Measurements from ENCODE around the gene TYW1B.
"Not testable (repeated sequence)": the region's sequence is repeated elsewhere in the genome, so short reads cannot be mapped to it uniquely, and the experiment has no call there.

TYW1B gene

GRCh38 chr7:72625721-72626423 lies 202.1 kb downstream of the TYW1B start:
- DNase-seq (ENCODE audit: low read depth) = not testable (repeated sequence)

GRCh38 chr7:72622532-72622931 lies 205.5 kb downstream of the TYW1B start:
- DNase-seq (ENCODE audit: low read depth) = no peak

GRCh38 chr7:72621761-72622187 lies 206.2 kb downstream of the TYW1B start:
- DNase-seq (ENCODE audit: low read depth) = not testable (repeated sequence)

GRCh38 chr7:72620923-72621322 lies 207.1 kb downstream of the TYW1B start:
- not testable (repeated sequence) for DNase-seq (ENCODE audit: low read depth)

DNA sequence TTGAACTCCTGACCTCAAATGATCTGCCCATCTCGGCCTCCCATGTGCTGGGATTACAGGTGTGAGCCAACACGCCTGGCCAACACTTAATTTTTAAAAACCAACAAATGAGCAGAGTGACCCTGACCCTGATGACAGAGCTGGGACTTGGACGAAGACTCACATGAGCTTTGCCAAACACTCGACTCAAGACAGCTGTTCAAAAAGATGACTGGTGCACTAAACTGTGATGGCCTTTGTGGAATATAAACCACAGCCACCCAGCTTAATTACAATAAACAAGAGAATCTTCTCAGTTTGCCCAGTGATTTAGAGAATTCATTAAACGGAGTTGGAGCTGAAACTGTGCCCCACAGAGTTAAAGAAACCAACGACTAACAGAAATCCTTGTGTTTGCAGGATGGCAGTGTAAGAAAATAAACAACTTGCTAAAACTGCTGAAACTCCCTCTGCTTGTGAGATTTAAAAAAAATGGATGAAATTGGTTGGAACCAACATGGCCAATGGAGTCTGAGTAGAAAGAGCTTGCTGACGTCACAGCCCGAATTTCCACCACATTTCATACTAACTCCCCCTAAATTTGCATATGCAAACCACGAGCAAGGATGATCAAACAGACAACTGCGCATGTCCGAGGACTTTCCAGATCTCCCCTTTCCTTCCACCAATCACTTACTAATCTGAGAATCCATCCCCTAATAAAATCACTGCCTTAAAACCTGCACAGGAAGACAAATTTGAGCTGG lies 209.4 kb downstream of the TYW1B start:
- DNase-seq (ENCODE audit: low read depth) = not testable (repeated sequence)

DNA sequence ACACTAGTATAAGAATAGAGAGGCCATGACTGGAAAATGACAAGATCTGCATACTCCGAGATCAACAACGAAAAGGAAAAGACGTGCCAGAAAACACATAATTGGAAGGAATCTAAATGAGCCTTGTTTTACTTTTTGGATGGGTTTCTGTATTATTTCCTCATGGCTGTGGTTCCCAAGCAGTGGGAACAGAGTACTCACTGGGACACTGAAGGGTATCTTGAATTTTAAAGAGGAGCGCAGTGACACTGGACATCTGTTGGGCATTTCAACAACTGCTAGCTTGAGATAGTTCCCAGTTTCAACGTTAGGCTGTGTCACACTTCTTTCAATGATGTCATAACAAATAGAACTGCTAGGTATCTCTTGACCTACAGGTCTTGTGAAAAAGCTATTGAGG lies 218.2 kb downstream of the TYW1B start:
- not testable (repeated sequence) for DNase-seq (ENCODE audit: low read depth)

GRCh38 chr7:72607988-72608387 lies 220.0 kb downstream of the TYW1B start:
- not testable (repeated sequence) for DNase-seq (ENCODE audit: low read depth)

- DNase-seq (ENCODE audit: low read depth) = not testable (repeated sequence)
Observed at GRCh38 chr7:72605863-72606431, 222.1 kb downstream of the TYW1B start.

- DNase-seq (ENCODE audit: low read depth) = not testable (repeated sequence)
Observed at GRCh38 chr7:72604771-72605611, 223.0 kb downstream of the TYW1B start.

GRCh38 chr7:72603476-72603875 lies 224.5 kb downstream of the TYW1B start:
- not testable (repeated sequence) for DNase-seq (ENCODE audit: low read depth)

- DNase-seq (ENCODE audit: low read depth) = no peak
Observed at GRCh38 chr7:72603073-72603472, 224.9 kb downstream of the TYW1B start.

- not testable (repeated sequence) for DNase-seq (ENCODE audit: low read depth)
Observed at GRCh38 chr7:72601683-72602082, 226.3 kb downstream of the TYW1B start.

- DNase-seq (ENCODE audit: low read depth) = not testable (repeated sequence)
Observed at GRCh38 chr7:72590023-72590422, 238.0 kb downstream of the TYW1B start.

- DNase-seq (ENCODE audit: low read depth) = not testable (repeated sequence)
Observed at GRCh38 chr7:72587267-72587666, 240.7 kb downstream of the TYW1B start.

- not testable (repeated sequence) for DNase-seq (ENCODE audit: low read depth)
Observed at GRCh38 chr7:72584576-72584975, 243.4 kb downstream of the TYW1B start.

- not testable (repeated sequence) for DNase-seq (ENCODE audit: low read depth)
Observed at GRCh38 chr7:72583620-72584361, 244.2 kb downstream of the TYW1B start.

DNA sequence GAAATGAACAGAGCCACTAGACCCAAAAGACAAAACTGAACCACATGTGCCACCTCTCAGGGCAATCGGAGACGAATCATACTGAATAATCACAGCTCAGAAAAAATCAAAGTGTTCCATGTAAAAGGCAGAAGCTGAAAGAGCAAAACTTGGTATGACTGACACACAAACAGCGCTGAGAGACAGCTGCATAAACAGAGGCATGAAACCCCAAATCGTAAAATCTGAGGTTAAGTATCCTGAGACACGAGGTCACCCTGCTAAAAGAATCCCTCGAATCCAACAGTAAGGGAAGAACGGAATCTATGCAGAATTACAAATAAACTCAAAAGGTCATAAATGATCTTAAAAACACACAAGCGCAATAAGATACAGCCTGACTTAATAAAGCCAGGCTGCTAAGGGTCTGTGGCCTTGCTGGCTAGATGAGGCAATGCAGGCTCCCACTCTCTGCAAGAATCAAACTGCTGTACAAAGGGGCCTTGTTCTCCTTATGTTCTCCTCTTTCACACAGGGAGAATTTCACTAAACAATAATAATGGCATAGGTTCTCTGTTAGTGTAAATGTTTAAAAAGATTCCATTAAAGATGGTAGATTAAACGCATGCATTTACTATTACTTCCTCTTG lies 247.7 kb downstream of the TYW1B start:
- DNase-seq (ENCODE audit: low read depth) = not testable (repeated sequence)

- no peak for DNase-seq (ENCODE audit: low read depth)
Observed at GRCh38 chr7:72577107-72577506, 250.9 kb downstream of the TYW1B start.

GRCh38 chr7:72561988-72562387 lies 266.0 kb downstream of the TYW1B start:
- not testable (repeated sequence) for DNase-seq (ENCODE audit: low read depth)

GRCh38 chr7:72559546-72559945 lies 268.5 kb downstream of the TYW1B start:
- not testable (repeated sequence) for DNase-seq (ENCODE audit: low read depth)

DNA sequence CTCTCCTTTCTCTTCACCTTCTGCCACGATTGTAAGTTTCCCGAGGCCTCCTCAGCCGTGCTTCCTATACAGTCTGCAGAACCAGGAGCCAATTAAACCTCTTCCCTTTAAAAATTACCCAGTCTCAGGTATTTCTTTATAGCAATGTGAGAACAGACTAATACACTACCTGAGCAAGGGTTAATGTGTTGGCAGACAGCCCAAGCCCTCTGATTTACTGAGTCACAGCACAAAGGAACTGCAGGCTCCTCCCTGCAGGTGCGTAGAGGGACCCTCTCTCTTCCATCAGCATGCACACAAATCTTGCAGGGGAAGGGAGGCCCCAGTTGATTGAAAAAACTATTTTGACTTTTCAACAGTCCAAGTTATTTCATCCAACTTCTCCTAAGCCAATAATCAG lies 271.3 kb downstream of the TYW1B start:
- DNase-seq (ENCODE audit: low read depth) = not testable (repeated sequence)
